CD14-positive monocyte (primary cell): ENCODE measurements around the gene CDC42BPB. TPM values are rescaled to one million over a fixed set of nuclear protein-coding genes. Genes with fewer than 3 reads are reported as not detected.

Source experiments
- DNase-seq, 3 donors: peaks; one replicate each; pipeline ENCODE4 v3.0.0-alpha.2; 2011 to 2022
- H2AFZ ChIP-seq: 2 replicates; pipeline ENCODE4 v1.6.0; 2012; ENCODE audit warnings: mild to moderate bottlenecking, low read depth, low read length, inconsistent platforms; ENCODE audit not compliant: insufficient read depth, poor library complexity, severe bottlenecking
- H3K27ac ChIP-seq, 2 donors: 1 replicate in 1 of 2; 2 replicates in 1 of 2; pipeline ENCODE4 v1.5.1; 2012 to 2013; ENCODE audit warnings: low read length in 2 of 2, control low read depth in 1 of 2, inconsistent platforms in 1 of 2, low read depth in 1 of 2, mild to moderate bottlenecking in 1 of 2
- H3K27me3 ChIP-seq, 2 donors: one replicate each; pipeline versions ENCODE4 v1.6.0 to v1.6.1; 2011 to 2013; ENCODE audit warnings: low read length in 2 of 2; ENCODE audit not compliant: control insufficient read depth in 2 of 2, insufficient read depth in 2 of 2
- H3K36me3 ChIP-seq, 2 donors: replicated peaks in 1 of 2; 1 replicate in 1 of 2; 2 replicates in 1 of 2; pipeline versions ENCODE4 v1.5.1 to v1.6.1; 2012 to 2013; ENCODE audit warnings: low read length in 2 of 2, control low read depth in 1 of 2, inconsistent platforms in 1 of 2, mild to moderate bottlenecking in 1 of 2; ENCODE audit not compliant: insufficient read depth in 2 of 2, control insufficient read depth in 1 of 2
- H3K4me1 ChIP-seq, 2 donors: 1 replicate in 1 of 2; 2 replicates in 1 of 2; pipeline versions ENCODE4 v1.5.1 to v1.6.1; 2012 to 2013; ENCODE audit warnings: low read length in 2 of 2, control low read depth in 1 of 2, inconsistent platforms in 1 of 2, mild to moderate bottlenecking in 1 of 2, moderate library complexity in 1 of 2; ENCODE audit not compliant: insufficient read depth in 2 of 2, control insufficient read depth in 1 of 2
- H3K4me2 ChIP-seq: replicated peaks from 2 replicates; pipeline ENCODE3; 2012; ENCODE audit warnings: low read length, moderate library complexity, mild to moderate bottlenecking; ENCODE audit not compliant: poor library complexity, severe bottlenecking; ENCODE audit errors: extremely low read depth
- H3K4me3 ChIP-seq, 3 experiments: fragments of 200-600 bp in 1 of 3; sonication (generic) in 1 of 3; replicated peaks in 1 of 3; 1 replicate in 2 of 3; 2 replicates in 1 of 3; pipeline ENCODE4 v1.5.1; 2011 to 2013; ENCODE audit warnings: low read length in 3 of 3, mild to moderate bottlenecking in 3 of 3, control low read depth in 2 of 3, low read depth in 2 of 3, inconsistent platforms in 1 of 3, moderate library complexity in 1 of 3
- H3K79me2 ChIP-seq: 2 replicates; pipeline ENCODE4 v1.6.0; 2012; ENCODE audit warnings: mild to moderate bottlenecking, control low read depth, inconsistent platforms, low read length, moderate library complexity; ENCODE audit not compliant: insufficient read depth
- H3K9ac ChIP-seq: 2 replicates; pipeline ENCODE4 v1.6.0; 2017; ENCODE audit warnings: low read length, mild to moderate bottlenecking; ENCODE audit not compliant: insufficient read depth, poor library complexity, severe bottlenecking
- H3K9me3 ChIP-seq, 2 donors: replicated peaks in 1 of 2; 1 replicate in 1 of 2; 2 replicates in 1 of 2; pipeline versions ENCODE4 v1.5.1 to v1.6.1; 2012 to 2013; ENCODE audit warnings: low read length in 2 of 2, control low read depth in 1 of 2; ENCODE audit not compliant: control insufficient read depth in 1 of 2, insufficient read depth in 1 of 2
- H4K20me1 ChIP-seq: 2 replicates; pipeline ENCODE4 v1.6.0; 2012; ENCODE audit warnings: mild to moderate bottlenecking, low read length, control low read depth, moderate library complexity; ENCODE audit not compliant: insufficient read depth
- H3K27ac Mint-ChIP-seq, 7 donors: one replicate each; pipeline ENCODE4 v1.8.0; 2020; ENCODE audit warnings: mild to moderate bottlenecking in 7 of 7, mixed read lengths in 7 of 7, moderate library complexity in 6 of 7, inconsistent platforms in 2 of 7
- H3K27me3 Mint-ChIP-seq, 3 donors: one replicate each; pipeline ENCODE4 v1.8.0; 2021 to 2022; ENCODE audit warnings: low read depth in 3 of 3, mild to moderate bottlenecking in 3 of 3, mixed read lengths in 3 of 3, moderate library complexity in 3 of 3, inconsistent platforms in 1 of 3
- H3K36me3 Mint-ChIP-seq, 2 donors: one replicate each; pipeline ENCODE4 v1.8.0; 2020; ENCODE audit warnings: mixed read lengths in 2 of 2, inconsistent platforms in 1 of 2, mild to moderate bottlenecking in 1 of 2
- H3K4me1 Mint-ChIP-seq: one replicate; pipeline ENCODE4 v1.8.0; 2020; ENCODE audit warnings: mild to moderate bottlenecking, mixed read lengths
- H3K4me3 Mint-ChIP-seq, 2 donors: one replicate each; pipeline ENCODE4 v1.8.0; 2020; ENCODE audit warnings: mild to moderate bottlenecking in 2 of 2, mixed read lengths in 2 of 2, moderate library complexity in 1 of 2
- H3K9me3 Mint-ChIP-seq, 7 donors: one replicate each; pipeline ENCODE4 v1.8.0; 2020 to 2022; ENCODE audit warnings: mixed read lengths in 7 of 7, mild to moderate bottlenecking in 6 of 7, moderate library complexity in 6 of 7, inconsistent platforms in 2 of 7
- CTCF ChIP-seq: fragments of 200-600 bp; IDR thresholded peaks from one replicate; pipeline ENCODE4 v1.8.0; 2022; ENCODE audit warnings: antibody characterized with exemption, mild to moderate bottlenecking
- WGBS: methylation state at CpG from one replicate; pipeline ENCODE4 v1.1.5; 2013; ENCODE audit warnings: missing lambda C conversion rate; ENCODE audit not compliant: insufficient coverage; 5-methylcytosine and 5-hydroxymethylcytosine counted together
- intact Hi-C, 2 donors: fragments of 100-400 bp; cut with micrococcal nuclease; formaldehyde crosslinking; loops; one replicate each; pipeline versions ENCODE4 v1.15.0 to v1.15.1; 2023
- polyA plus RNA-seq, 3 donors: library from polyadenylated mRNA; depleted of rRNA in 1 of 3; unstranded in 2 of 3; stranded (reverse) in 1 of 3; fragments of 300-500 nt in 2 of 3; fragments of >200 nt in 1 of 3; fragmentation: Illumina TruSeq in 2 of 3; gene quantifications; 1 replicate in 2 of 3; 2 replicates in 1 of 3; pipeline ENCODE4 v1.2.3, GENCODE V29; 2012 to 2021

Gene CDC42BPB
- polyA plus RNA-seq, 3 donors = 0.25 to 19.0 (median 0.60) TPM

DNA sequence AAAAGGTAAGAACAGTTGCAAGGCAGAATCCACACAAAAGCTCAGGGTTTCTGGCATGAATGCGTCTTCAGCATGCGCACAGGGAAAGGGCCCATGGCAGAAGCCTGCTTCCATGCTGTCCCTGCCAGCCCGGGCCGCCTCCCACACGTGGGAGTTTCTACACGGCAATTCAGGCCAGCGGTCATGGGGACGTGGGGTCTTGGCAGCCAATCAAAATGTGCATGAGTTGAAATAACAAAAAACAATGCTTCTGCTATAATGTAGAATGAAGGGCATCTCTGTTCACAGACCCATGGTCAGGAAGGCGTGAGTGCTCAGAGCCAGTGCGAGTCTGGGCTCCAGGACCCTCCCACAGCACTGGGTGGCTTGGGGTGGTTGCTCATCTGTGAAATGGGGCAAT, 106.3 kb downstream of the CDC42BPB start:
- H3K27ac ChIP-seq = no peak overlapping the region
- DNase-seq = no peak
- peaks cover 14 to 69% of the 10 kb centered on the region in 2 donors for H3K36me3 ChIP-seq
- no peaks in the 10 kb centered on the region for H3K9me3 ChIP-seq
- H3K27me3 ChIP-seq = no peaks in the 10 kb centered on the region
- no peak for TF ChIP-seq CTCF
- H3K4me1 Mint-ChIP-seq = peaks cover 13% of the 10 kb centered on the region
- peaks cover 11 to 12% of the 10 kb centered on the region in 2 donors for H3K4me1 ChIP-seq
- H4K20me1 ChIP-seq = no peaks in the 10 kb centered on the region
- H3K27ac Mint-ChIP-seq = peak overlapping the region in 1 of 7 donors; percentile 43
- 96% methylated on average over 8 of the region's 10 CpGs for WGBS
- peaks cover 0 to 2% (median 0%) of the 10 kb centered on the region in 7 donors for H3K9me3 Mint-ChIP-seq
- peaks cover 0 to 1% (median 0%) of the 10 kb centered on the region in 3 donors for H3K27me3 Mint-ChIP-seq
- no peak overlapping the region for H2AFZ ChIP-seq
- intact Hi-C loops = no loop called here
- H3K79me2 ChIP-seq = no peaks in the 10 kb centered on the region
- no peak overlapping the region for H3K4me3 ChIP-seq
- no peak overlapping the region for H3K9ac ChIP-seq
- peaks cover 64 to 78% of the 10 kb centered on the region in 2 donors for H3K36me3 Mint-ChIP-seq
- no peak overlapping the region for H3K4me2 ChIP-seq
- H3K4me3 Mint-ChIP-seq = no peak overlapping the region

- H2AFZ ChIP-seq = no peak overlapping the region
- H4K20me1 ChIP-seq = no peaks in the 10 kb centered on the region
- peaks cover 11 to 12% of the 10 kb centered on the region in 2 donors for H3K4me1 ChIP-seq
- no peak overlapping the region for H3K9ac ChIP-seq
- intact Hi-C loops = no loop called here
- H3K4me3 Mint-ChIP-seq = peak overlapping the region in 1 of 2 donors; percentile 65
- WGBS = 96% methylated on average over 23 of the region's 23 CpGs
- H3K27me3 Mint-ChIP-seq = peaks cover 0 to 1% (median 0%) of the 10 kb centered on the region in 3 donors
- peaks cover 13% of the 10 kb centered on the region for H3K4me1 Mint-ChIP-seq
- H3K9me3 Mint-ChIP-seq = peaks cover 0 to 2% (median 0%) of the 10 kb centered on the region in 7 donors
- no peak overlapping the region for H3K27ac ChIP-seq
- H3K36me3 ChIP-seq = peaks cover 14 to 79% of the 10 kb centered on the region in 2 donors
- peaks cover 73 to 82% of the 10 kb centered on the region in 2 donors for H3K36me3 Mint-ChIP-seq
- H3K27me3 ChIP-seq = no peaks in the 10 kb centered on the region
- no peak for TF ChIP-seq CTCF
- no peaks in the 10 kb centered on the region for H3K79me2 ChIP-seq
- DNase-seq = no peak
- no peaks in the 10 kb centered on the region for H3K9me3 ChIP-seq
- H3K27ac Mint-ChIP-seq = peak overlapping the region in 1 of 7 donors; percentile 58
- no peak overlapping the region for H3K4me2 ChIP-seq
- H3K4me3 ChIP-seq = no peak overlapping the region
Observed at GRCh38 chr14:102949801-102950451, 107.4 kb downstream of the CDC42BPB start.
